K562 treated with DMSO at 1 percent for 24 hours (cell line): ENCODE results near the gene SCO1. TPM values are rescaled to one million over a fixed set of nuclear protein-coding genes. Genes with fewer than 3 reads are reported as not detected.

Experiments used
- total RNA-seq: library from RNA; unstranded; fragments of 300-600 nt; gene quantifications from 2 replicates; pipeline ENCODE4 v1.2.3, GENCODE V29; 2022; ENCODE audit warnings: low read depth; ENCODE audit not compliant: insufficient read depth

Gene SCO1
- total RNA-seq: 6.5 and 7.8 TPM in 2 replicates

GRCh38 chr17:10697092-10698081 lies at the start of gene SCO1, which contains the start of gene ADPRM:
SCO1 (minus strand) TSS chr17:10697533; CDS start chr17:10697507, 26 bp downstream.
ADPRM (plus strand) TSS chr17:10697594; CDS start chr17:10704927, 7,333 bp downstream.

GRCh38 chr17:10729334-10730193 lies 32.2 kb upstream of the SCO1 start, which contains the start of gene TMEM220:
TMEM220 (minus strand) TSS chr17:10730023; CDS start chr17:10729851, 172 bp downstream.

GRCh38 chr17:10657148-10657547 lies 40.2 kb downstream of the SCO1 start, which contains the start of gene MYH3:
MYH3 (minus strand) TSS chr17:10657309; CDS start chr17:10655064, 2,245 bp downstream.

Other genes starting within 250 kb of the SCO1 start
- not detected in 2 replicates for gene MYH4, start 228.0 kb downstream of the SCO1 start, total RNA-seq
- gene MYH1, start 179.0 kb downstream of the SCO1 start, total RNA-seq: not detected in 2 replicates
- gene MYH2, start 147.9 kb downstream of the SCO1 start, total RNA-seq: not detected in 2 replicates
- gene MYH3, start 40.2 kb downstream of the SCO1 start, total RNA-seq: 0.15 and 0.19 TPM in 2 replicates
- 5.2 and 6.3 TPM in 2 replicates for gene ADPRM, start 61 bp upstream of the SCO1 start, total RNA-seq
- not detected in 2 replicates for gene TMEM220, start 32.5 kb upstream of the SCO1 start, total RNA-seq
- gene TMEM238L, start 106.6 kb upstream of the SCO1 start, total RNA-seq: not detected in 2 replicates
- gene PIRT, start 140.6 kb upstream of the SCO1 start, total RNA-seq: not detected in 2 replicates